HG02642 (cell line): ENCODE results near the gene RAB40A.
"Not testable (repeated sequence)": the region's sequence is repeated elsewhere in the genome, so short reads cannot be mapped to it uniquely, and the experiment has no call there.

ENCODE experiments used
- ATAC-seq: cut with Tn5 transposase; IDR thresholded peaks from one replicate; pipeline ENCODE4 v1.9.1; 2021; ENCODE audit warnings: mild to moderate bottlenecking; ENCODE audit not compliant: unreplicated experiment, poor library complexity

Gene RAB40A

GRCh38 chrX:103467887-103468286 lies 51.4 kb downstream of the RAB40A start:
- no peak for ATAC-seq

- ATAC-seq = no peak
Measured at GRCh38 chrX:103467156-103467555, 52.1 kb downstream of the RAB40A start.

GRCh38 chrX:103464774-103465117 lies 54.5 kb downstream of the RAB40A start:
- ATAC-seq = peak; percentile 94

DNA sequence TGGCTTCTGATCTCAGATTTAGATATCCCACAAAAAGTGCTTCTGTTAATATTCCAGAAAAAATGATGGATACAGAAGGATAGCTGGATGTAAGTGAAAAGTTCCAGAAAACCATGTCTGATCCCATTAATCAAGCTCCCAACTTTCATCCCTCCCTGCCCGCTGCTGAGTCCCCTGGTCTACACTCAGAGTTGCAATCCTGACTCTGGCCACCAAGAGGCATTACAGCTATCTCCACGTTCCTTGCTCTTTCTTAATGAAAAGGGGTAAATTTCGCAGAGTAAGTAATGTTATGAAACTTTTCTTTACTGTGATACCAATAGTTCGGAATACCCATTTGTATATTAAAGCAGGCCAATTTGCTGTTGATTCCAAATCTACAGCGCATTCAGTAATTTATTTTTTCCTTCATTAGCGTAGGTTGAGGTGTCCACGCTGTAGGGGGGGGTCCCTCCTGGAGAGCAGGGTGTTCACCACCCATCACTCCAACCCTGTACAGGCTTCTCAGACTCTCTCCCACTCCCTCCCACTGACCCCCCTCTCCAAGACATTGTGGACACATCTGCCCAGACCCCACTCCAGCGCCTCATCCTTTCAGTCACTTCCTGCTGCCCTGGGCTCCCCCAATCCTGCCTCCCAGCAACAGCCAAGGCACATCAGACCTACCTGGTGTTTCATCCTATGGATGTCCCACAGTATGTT lies 55.1 kb downstream of the RAB40A start:
- peak; percentile 77 for ATAC-seq

GRCh38 chrX:103461156-103461555 lies 58.1 kb downstream of the RAB40A start:
- no peak for ATAC-seq

DNA sequence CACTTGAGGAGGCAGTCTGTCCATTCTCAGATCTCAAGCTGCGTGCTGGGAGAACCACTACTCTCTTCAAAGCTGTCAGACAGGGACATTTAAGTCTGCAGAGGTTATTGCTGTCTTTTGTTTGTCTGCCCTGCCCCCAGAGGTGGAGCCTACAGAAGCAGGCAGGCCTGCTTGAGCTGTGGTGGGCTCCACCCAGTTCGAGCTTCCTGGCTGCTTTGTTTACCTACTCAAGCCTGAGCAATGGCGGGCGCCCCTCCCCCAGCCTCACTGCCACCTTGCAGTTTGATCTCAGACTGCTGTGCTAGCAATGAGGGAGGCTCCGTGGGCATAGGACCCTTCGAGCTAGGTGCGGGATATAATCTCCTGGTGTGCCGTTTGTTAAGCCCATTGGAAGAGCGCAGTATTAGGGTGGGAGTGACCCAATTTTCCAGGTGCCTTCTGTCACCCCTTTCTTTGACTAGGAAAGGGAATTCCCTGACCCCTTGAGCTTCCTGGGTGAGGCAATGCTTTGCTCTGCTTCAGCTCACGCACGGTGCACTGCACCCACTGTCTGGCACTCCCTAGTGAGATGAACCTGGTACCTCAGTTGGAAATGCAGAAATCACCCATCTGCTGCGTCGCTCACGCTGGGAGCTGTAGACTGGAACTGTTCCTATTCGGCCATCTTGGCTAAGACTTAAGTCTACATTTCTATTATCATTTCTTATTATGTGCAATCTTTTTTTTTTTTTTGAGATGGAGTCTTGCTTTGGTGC lies 59.1 kb downstream of the RAB40A start:
- ATAC-seq = not testable (repeated sequence)

DNA sequence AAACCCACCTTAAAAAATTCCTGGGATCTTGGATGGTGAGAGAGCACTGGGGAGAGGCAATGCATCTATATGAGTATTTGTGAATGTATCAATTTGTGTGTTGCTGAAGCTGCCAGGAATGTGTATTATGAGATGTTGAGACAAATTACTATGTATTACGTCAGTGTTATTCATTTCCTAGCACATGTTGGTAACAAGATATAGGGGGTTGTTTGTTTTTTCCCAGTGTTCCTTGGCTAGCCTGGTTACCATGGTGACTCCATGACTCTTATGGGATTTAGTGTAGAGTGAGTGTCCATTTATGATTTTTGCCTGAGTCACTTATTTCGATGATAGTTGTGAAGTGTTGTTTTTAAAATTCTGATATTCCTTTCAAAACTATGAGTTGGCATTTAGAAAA lies 65.6 kb downstream of the RAB40A start:
- ATAC-seq = no peak
